Central memory CD8-positive, alpha-beta T cell (primary cell): Measurements from ENCODE around the gene CCL5.
A peak's percentile ranks its signal among the peaks of the same experiment; 100 is the strongest.

Experiments used
- ATAC-seq: fragments of 150-1000 bp; cut with Tn5 transposase; replicated peaks from 2 replicates; pipeline ENCODE4 v1.10.0; 2022; ENCODE audit warnings: mild to moderate bottlenecking, moderate FRiP score, moderate number of reproducible peaks; ENCODE audit not compliant: poor library complexity, severe bottlenecking; ENCODE audit errors: extremely low read depth
- DNase-seq, 2 donors: peaks; one replicate each; pipeline ENCODE4 v3.0.0; 2021; ENCODE audit warnings: low spot score in 2 of 2
- H3K27ac Mint-ChIP-seq: one replicate; pipeline ENCODE4 v1.8.0; 2022; ENCODE audit warnings: low read depth, mild to moderate bottlenecking, moderate library complexity, mixed read lengths
- H3K27me3 Mint-ChIP-seq: one replicate; pipeline ENCODE4 v1.8.0; 2022; ENCODE audit warnings: mixed read lengths
- H3K36me3 Mint-ChIP-seq: one replicate; pipeline ENCODE4 v1.8.0; 2022; ENCODE audit warnings: mild to moderate bottlenecking, moderate library complexity, mixed read lengths; ENCODE audit not compliant: insufficient read depth
- H3K4me1 Mint-ChIP-seq: one replicate; pipeline ENCODE4 v1.8.0; 2022; ENCODE audit warnings: mixed read lengths
- H3K4me3 Mint-ChIP-seq: one replicate; pipeline ENCODE4 v1.8.0; 2022; ENCODE audit warnings: mild to moderate bottlenecking, moderate library complexity, mixed read lengths
- H3K9me3 Mint-ChIP-seq: one replicate; pipeline ENCODE4 v1.8.0; 2022; ENCODE audit warnings: mixed read lengths

The CCL5 gene

DNA sequence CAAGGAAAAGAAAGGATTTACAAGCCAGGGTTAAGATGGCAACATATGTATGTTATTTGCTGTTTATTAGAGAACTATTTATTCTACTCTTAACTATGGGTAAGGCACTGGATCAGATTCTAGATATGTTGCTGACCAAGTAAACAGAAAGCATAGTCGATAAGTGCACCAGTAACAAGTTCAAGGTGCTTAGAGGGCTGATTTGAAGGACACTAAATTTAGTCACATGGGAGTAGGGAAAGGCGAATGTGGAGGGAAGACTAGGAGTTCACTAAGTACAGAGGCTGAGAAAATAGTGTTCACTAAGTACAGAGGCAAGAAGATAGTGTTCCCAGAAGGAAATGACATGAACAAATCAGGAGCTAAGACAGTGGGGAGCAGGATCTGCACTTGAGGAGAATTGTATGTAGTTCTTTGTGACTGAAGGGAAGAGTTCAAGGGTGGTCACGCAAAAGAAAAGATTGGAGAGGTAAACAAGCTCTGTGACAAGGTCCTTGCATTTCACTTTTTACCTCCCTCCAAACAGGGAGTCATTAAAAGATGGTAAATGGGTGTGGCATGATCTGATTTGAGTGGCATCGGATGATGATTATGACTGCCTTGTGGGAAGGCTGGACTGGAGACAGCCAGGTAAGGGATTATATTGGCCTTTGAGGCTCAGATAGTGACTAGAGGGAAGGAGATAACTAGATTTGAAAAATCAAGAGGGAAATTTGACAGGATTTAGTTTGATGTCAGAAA lies 32.4 kb downstream of the CCL5 start:
- DNase-seq (no peak), ATAC-seq (no peak)
- Mint-ChIP-seq H3K9me3 (no peaks in the 10 kb centered on the region), H3K27me3 (no peaks in the 10 kb centered on the region), H3K27ac (peak overlapping the region; percentile 19), H3K36me3 (peaks cover 33% of the 10 kb centered on the region), H3K4me3 (no peak overlapping the region), H3K4me1 (peaks cover 34% of the 10 kb centered on the region)

DNA sequence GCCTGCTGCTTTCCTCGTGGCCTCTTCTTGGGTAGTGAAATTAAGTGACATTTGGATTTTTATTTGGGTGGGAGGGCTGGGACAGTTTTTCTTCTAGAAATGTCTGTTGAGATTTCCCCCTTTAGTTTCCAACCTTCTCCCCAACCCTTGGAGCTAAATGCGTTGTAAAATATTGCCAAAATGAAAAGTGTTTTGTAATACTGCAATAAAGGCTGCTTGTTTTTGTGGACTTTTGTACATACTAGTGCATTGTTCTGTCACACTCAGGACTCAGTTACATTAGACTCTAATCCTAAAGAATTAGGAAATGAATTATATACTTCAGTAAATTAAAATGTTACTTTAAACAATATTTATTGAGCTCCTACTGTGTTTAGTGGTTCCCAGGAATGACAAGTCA lies 33.2 kb downstream of the CCL5 start:
- Mint-ChIP-seq H3K27ac (no peak overlapping the region), H3K27me3 (no peaks in the 10 kb centered on the region), H3K9me3 (no peaks in the 10 kb centered on the region), H3K36me3 (peaks cover 40% of the 10 kb centered on the region), H3K4me1 (peaks cover 29% of the 10 kb centered on the region), H3K4me3 (no peak overlapping the region)
- ATAC-seq (no peak), DNase-seq (no peak)

- no peak overlapping the region for H3K4me3 Mint-ChIP-seq
- ATAC-seq (no peak), DNase-seq (no peak)
- H3K27me3 Mint-ChIP-seq = no peaks in the 10 kb centered on the region
- H3K27ac Mint-ChIP-seq = peak overlapping the region; percentile 24
- H3K9me3 Mint-ChIP-seq = no peaks in the 10 kb centered on the region
- peaks cover 26% of the 10 kb centered on the region for H3K4me1 Mint-ChIP-seq
- peaks cover 47% of the 10 kb centered on the region for H3K36me3 Mint-ChIP-seq
These were observed 33.9 kb downstream of the CCL5 start for GRCh38 chr17:35846055-35846809.

GRCh38 chr17:35844547-35844946 lies 35.6 kb downstream of the CCL5 start:
- H3K4me3 Mint-ChIP-seq = no peak overlapping the region
- peaks cover 62% of the 10 kb centered on the region for H3K36me3 Mint-ChIP-seq
- no peaks in the 10 kb centered on the region for H3K27me3 Mint-ChIP-seq
- peak overlapping the region; percentile 3 for H3K27ac Mint-ChIP-seq
- peaks cover 12% of the 10 kb centered on the region for H3K4me1 Mint-ChIP-seq
- no peak for ATAC-seq
- DNase-seq = no peak
- no peaks in the 10 kb centered on the region for H3K9me3 Mint-ChIP-seq

GRCh38 chr17:35843698-35844097 lies 36.5 kb downstream of the CCL5 start:
- H3K9me3 Mint-ChIP-seq = no peaks in the 10 kb centered on the region
- ATAC-seq = no peak
- no peak overlapping the region for H3K4me3 Mint-ChIP-seq
- H3K4me1 Mint-ChIP-seq = peaks cover 10% of the 10 kb centered on the region
- no peak for DNase-seq
- H3K27me3 Mint-ChIP-seq = no peaks in the 10 kb centered on the region
- H3K36me3 Mint-ChIP-seq = peaks cover 62% of the 10 kb centered on the region
- H3K27ac Mint-ChIP-seq = peak overlapping the region; percentile 3

GRCh38 chr17:35842239-35842638 lies 37.9 kb downstream of the CCL5 start:
- Mint-ChIP-seq H3K27me3 (no peaks in the 10 kb centered on the region), H3K36me3 (peaks cover 72% of the 10 kb centered on the region), H3K4me3 (no peak overlapping the region), H3K9me3 (no peaks in the 10 kb centered on the region), H3K27ac (peak overlapping the region; percentile 59), H3K4me1 (no peaks in the 10 kb centered on the region)
- no peak for DNase-seq
- ATAC-seq = no peak

DNA sequence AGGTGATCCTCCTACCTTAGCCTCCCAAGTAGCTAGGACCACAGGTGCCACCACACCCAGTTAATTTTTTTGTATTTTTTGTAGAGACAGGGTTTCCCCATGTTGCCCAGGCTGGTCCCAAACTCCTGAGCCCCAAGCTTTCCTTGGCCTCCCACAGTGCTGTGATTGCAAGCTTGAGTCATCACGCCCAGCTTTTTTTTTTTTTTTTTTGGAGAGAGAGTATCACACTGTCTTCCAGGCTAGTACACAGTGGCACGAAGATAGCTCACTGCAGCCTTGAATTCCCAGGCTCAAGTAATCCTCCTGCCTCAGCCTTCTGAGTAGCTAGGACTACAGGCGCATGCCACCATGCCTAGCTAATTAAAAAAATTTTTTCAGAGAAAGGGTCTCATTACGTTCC lies 38.7 kb downstream of the CCL5 start:
- Mint-ChIP-seq H3K27me3 (no peaks in the 10 kb centered on the region), H3K4me3 (no peak overlapping the region), H3K36me3 (peaks cover 77% of the 10 kb centered on the region), H3K27ac (peak overlapping the region; percentile 59), H3K9me3 (no peaks in the 10 kb centered on the region), H3K4me1 (no peaks in the 10 kb centered on the region)
- DNase-seq = no peak
- no peak for ATAC-seq

- ATAC-seq (no peak), DNase-seq (no peak)
- Mint-ChIP-seq H3K36me3 (peaks cover 78% of the 10 kb centered on the region), H3K4me1 (no peaks in the 10 kb centered on the region), H3K27me3 (no peaks in the 10 kb centered on the region), H3K4me3 (no peak overlapping the region), H3K27ac (peak overlapping the region; percentile 16), H3K9me3 (no peaks in the 10 kb centered on the region)
These were observed 39.1 kb downstream of the CCL5 start for GRCh38 chr17:35841101-35841500.

GRCh38 chr17:35825206-35825605 lies 55.0 kb downstream of the CCL5 start:
- peaks cover 15% of the 10 kb centered on the region for H3K4me1 Mint-ChIP-seq
- DNase-seq (no peak), ATAC-seq (no peak)
- peaks cover 80% of the 10 kb centered on the region for H3K36me3 Mint-ChIP-seq
- H3K27ac Mint-ChIP-seq = no peak overlapping the region
- no peaks in the 10 kb centered on the region for H3K27me3 Mint-ChIP-seq
- no peak overlapping the region for H3K4me3 Mint-ChIP-seq
- H3K9me3 Mint-ChIP-seq = no peaks in the 10 kb centered on the region
